ENCODE measurements around the gene POLR2I. TPM values are rescaled to one million over a fixed set of nuclear protein-coding genes. Genes with fewer than 3 reads are reported as not detected.

Gene POLR2I
- total RNA-seq, 1 experiment from 2014 or later = 146 TPM

GRCh38 chr19:36089847-36090246, 24.8 kb downstream of the POLR2I start:
- no peaks in the 10 kb centered on the region for H3K27me3 ChIP-seq (ENCODE audit: insufficient read depth, low read length)
- H3K56ac ChIP-seq (ENCODE audit: insufficient read length, low read depth, low read length) = no peak overlapping the region
- H3K9ac ChIP-seq (ENCODE audit: extremely low read depth, insufficient read length, low read length) = no peak overlapping the region
- no peak overlapping the region for H4K5ac ChIP-seq (ENCODE audit: insufficient read length, low read depth, low read length)
- H3K27me3 Mint-ChIP-seq (ENCODE audit: low read depth) = no peaks in the 10 kb centered on the region
- H3K4me3 Mint-ChIP-seq = no peak overlapping the region
- H3K9me3 Mint-ChIP-seq = no peaks in the 10 kb centered on the region
- peak overlapping the region in 2 of 3 experiments; percentile 6 to 49; a peak in 1 of 7 replicates for H3K27ac Mint-ChIP-seq
- H3K36me3 Mint-ChIP-seq (ENCODE audit: insufficient read depth in 1 of 3, low read depth in 3 of 3) = peaks cover 52 to 91% (median 66%) of the 10 kb centered on the region in 3 experiments
- H2BK120ac ChIP-seq (ENCODE audit: low read depth, low read length, poor library complexity, severe bottlenecking) = no peak overlapping the region
- H3K23ac ChIP-seq (ENCODE audit: insufficient read length, low read depth, low read length) = no peak overlapping the region
- no peak overlapping the region for H3K4me2 ChIP-seq (ENCODE audit: insufficient read depth, insufficient read length, low read length)
- H3K79me1 ChIP-seq (ENCODE audit: insufficient read depth, low read depth, low read length, poor library complexity, severe bottlenecking) = no peaks in the 10 kb centered on the region
- H3K4me1 Mint-ChIP-seq = no peaks in the 10 kb centered on the region
- no peak overlapping the region for H4K8ac ChIP-seq (replicated peaks; ENCODE audit: insufficient read length, low read depth, low read length)
- no peaks in the 10 kb centered on the region for H3K4me1 ChIP-seq (ENCODE audit: insufficient read depth, low read length)
- H3K27ac ChIP-seq (ENCODE audit: insufficient read length, low read depth, low read length) = no peak overlapping the region
- H3T11ph ChIP-seq (ENCODE audit: low read length) = no peak overlapping the region
- H3K14ac ChIP-seq (ENCODE audit: insufficient read depth, low read length) = no peak overlapping the region
- no peak for DNase-seq
- H3K23me2 ChIP-seq (ENCODE audit: insufficient read length, low read depth, low read length, poor library complexity, severe bottlenecking) = no peaks in the 10 kb centered on the region
- no peak overlapping the region for H2BK12ac ChIP-seq (ENCODE audit: insufficient read length, low read depth, low read length)
- no peak overlapping the region for H2BK20ac ChIP-seq (ENCODE audit: low read depth, low read length, poor library complexity, severe bottlenecking)
- no peaks in the 10 kb centered on the region for H3K79me2 ChIP-seq (ENCODE audit: insufficient read depth, low read length)
- no peak for TF ChIP-seq CTCF (conservative IDR thresholded peaks at IDR 0.05)
- no peak overlapping the region for H3K18ac ChIP-seq (ENCODE audit: insufficient read length, low read depth, low read length)
- WGBS (ENCODE audit: extremely low coverage, insufficient read length, low lambda C conversion rate) = no CpG with 5 or more reads among the region's 5 CpGs
- H4K20me1 ChIP-seq (ENCODE audit: control insufficient read depth, insufficient read depth, insufficient read length) = no peaks in the 10 kb centered on the region
- H2BK15ac ChIP-seq (ENCODE audit: low read depth, low read length) = no peak overlapping the region
- no peaks in the 10 kb centered on the region for H3K9me3 ChIP-seq (ENCODE audit: control insufficient read depth, low read depth, low read length)
- no peak overlapping the region for H3K4ac ChIP-seq (ENCODE audit: low read depth, low read length)
- no peak overlapping the region for H2AFZ ChIP-seq (ENCODE audit: low read length)
- H2AK5ac ChIP-seq (ENCODE audit: insufficient read length, low read length) = no peak overlapping the region
- H2BK5ac ChIP-seq (ENCODE audit: insufficient read length, low read length) = no peak overlapping the region
- no peak overlapping the region for H4K91ac ChIP-seq (ENCODE audit: insufficient read length, low read depth, low read length)

All from H9 (cell line).